Measurements from ENCODE around the gene C4orf54.

The C4orf54 gene

DNA sequence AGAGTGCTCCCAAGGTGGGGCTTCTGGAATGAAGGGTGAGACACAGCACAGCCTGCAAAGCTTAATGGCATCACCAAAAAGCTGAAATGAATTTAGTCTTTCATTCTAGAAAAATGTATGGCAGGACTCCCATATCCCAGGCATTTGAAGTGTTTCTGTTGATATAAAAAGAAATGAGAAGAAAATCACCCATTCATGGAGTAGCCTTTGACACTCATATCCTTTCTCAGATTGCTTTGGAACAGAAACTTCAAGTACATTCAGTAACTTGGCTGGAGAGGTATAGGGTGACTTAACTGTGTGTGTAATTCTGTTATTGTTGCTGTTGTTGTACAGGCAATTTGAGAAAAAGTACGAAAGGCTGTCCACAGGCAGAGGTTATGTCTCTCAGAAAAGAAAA is 35.3 kb downstream of the C4orf54 start:
- in situ Hi-C loops (cut with MboI; ENCODE audit: low sequenced_read_pairs, unreplicated experiment) = no loop called here
- DNase-seq (ENCODE audit: low spot score) = no peak
- TF ChIP-seq, protein P1, sequence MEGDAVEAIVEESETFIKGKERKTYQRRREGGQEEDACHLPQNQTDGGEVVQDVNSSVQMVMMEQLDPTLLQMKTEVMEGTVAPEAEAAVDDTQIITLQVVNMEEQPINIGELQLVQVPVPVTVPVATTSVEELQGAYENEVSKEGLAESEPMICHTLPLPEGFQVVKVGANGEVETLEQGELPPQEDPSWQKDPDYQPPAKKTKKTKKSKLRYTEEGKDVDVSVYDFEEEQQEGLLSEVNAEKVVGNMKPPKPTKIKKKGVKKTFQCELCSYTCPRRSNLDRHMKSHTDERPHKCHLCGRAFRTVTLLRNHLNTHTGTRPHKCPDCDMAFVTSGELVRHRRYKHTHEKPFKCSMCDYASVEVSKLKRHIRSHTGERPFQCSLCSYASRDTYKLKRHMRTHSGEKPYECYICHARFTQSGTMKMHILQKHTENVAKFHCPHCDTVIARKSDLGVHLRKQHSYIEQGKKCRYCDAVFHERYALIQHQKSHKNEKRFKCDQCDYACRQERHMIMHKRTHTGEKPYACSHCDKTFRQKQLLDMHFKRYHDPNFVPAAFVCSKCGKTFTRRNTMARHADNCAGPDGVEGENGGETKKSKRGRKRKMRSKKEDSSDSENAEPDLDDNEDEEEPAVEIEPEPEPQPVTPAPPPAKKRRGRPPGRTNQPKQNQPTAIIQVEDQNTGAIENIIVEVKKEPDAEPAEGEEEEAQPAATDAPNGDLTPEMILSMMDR (IDR thresholded peaks at IDR 0.05; ENCODE audit: borderline replicate concordance, control extremely low read depth, extremely low read depth, insufficient read depth, missing control alignments) = no peak

DNA sequence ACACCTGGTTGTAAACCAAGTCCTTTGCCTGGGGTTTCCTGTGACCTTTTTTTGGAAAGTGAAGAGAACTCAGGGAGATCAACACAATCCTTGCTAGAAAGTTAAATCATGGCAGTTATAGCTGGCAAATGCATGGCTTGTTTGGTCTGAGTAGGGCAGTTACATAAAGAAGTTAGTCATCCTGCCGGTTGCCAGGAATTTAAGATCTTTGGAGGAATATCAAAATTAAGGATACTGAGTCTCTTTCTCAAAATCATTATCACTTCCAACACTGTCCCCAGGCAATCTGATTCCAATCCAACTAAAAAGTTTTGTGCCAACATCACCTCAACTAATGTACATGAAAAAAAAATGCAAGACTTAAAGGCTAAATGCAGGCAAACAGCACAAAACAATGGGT is 40.3 kb downstream of the C4orf54 start:
- in situ Hi-C loops (cut with MboI; ENCODE audit: low sequenced_read_pairs, unreplicated experiment) = no loop called here
- no peak for DNase-seq (ENCODE audit: low spot score)

DNA sequence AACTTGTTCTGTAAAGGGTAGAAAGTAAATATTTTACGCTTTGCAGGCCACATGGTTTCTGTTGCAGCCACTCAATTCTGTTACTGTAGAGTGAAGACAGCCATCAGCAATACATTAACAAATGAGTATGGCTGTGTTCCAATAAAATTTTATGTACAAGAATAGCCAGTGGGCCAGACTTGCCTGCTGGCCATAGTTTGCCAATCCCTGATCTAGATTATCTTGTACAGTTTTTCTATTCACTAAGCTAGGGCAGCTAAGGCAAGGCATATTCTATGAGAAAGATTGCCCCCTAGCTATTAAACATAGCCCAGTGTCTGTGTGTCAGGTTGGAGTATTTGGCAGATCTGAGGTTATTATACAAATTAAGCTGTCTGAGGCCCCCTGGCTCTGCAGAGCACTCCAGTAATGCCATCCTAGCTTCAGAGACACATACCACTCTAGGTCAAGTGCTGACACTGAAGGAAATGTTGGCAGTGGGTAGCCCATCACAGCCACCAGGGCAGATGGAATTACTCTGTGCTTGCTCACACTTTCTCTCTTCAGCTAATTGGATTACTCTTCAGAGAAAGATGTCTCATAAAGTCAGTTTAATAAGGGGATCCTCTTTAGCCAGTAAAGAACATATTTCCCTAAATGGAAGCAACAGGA is 42.3 kb downstream of the C4orf54 start:
- TF ChIP-seq, protein P1 (IDR thresholded peaks at IDR 0.05; ENCODE audit: borderline replicate concordance, control extremely low read depth, extremely low read depth, insufficient read depth, missing control alignments) = peak; percentile 5
- in situ Hi-C loops (cut with MboI; ENCODE audit: low sequenced_read_pairs, unreplicated experiment) = no loop called here
- DNase-seq (ENCODE audit: low spot score) = no peak

More for the DNA sequence above, 40.3 kb downstream of the C4orf54 start:
- TF ChIP-seq, protein P1 (IDR thresholded peaks at IDR 0.05; ENCODE audit: borderline replicate concordance, control extremely low read depth, extremely low read depth, insufficient read depth, missing control alignments) = no peak

DNA sequence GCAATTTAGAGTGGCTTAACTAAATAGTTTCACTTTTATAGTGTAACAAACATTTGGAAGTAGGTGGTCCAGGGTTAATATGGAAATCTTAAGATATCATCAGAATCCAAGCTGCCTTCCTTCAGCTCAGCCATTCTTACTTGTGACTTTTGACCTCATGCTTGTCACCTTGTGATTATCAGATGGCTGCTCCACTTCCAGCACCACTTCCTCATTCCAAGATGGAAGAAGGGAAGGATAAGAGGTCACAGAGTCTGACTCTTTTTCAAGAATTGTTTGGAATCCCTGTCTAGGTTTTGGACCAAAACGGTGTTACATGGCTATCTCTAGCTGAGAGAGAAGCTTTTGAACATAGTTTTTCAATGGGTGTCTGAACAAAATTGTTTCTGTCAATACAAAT is 43.1 kb downstream of the C4orf54 start:
- in situ Hi-C loops (cut with MboI; ENCODE audit: low sequenced_read_pairs, unreplicated experiment) = no loop called here
- TF ChIP-seq, protein P1 (IDR thresholded peaks at IDR 0.05; ENCODE audit: borderline replicate concordance, control extremely low read depth, extremely low read depth, insufficient read depth, missing control alignments) = no peak
- DNase-seq (ENCODE audit: low spot score) = no peak

DNA sequence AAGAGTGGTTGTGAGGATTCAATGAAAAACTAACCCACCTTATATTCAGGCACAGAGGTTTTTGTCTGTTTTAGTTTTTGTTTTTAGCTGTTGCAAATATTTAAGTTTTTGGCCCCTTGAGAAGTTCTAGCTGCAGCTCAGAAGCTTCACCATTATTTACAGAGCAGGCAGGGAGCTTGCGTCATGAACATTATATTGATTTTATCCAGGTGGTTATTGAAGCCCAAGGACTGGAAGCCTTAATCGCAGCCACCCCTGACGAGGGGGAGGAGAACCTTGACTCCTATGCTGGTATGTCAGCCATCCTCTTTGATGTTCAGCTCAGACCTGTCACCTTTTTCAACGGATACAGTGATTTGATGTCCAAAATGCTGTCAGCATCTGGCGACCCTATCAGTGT is 44.9 kb downstream of the C4orf54 start:
- in situ Hi-C loops (cut with MboI; ENCODE audit: low sequenced_read_pairs, unreplicated experiment) = no loop called here
- TF ChIP-seq, protein P1 (IDR thresholded peaks at IDR 0.05; ENCODE audit: borderline replicate concordance, control extremely low read depth, extremely low read depth, insufficient read depth, missing control alignments) = no peak
- no peak for DNase-seq (ENCODE audit: low spot score)

DNA sequence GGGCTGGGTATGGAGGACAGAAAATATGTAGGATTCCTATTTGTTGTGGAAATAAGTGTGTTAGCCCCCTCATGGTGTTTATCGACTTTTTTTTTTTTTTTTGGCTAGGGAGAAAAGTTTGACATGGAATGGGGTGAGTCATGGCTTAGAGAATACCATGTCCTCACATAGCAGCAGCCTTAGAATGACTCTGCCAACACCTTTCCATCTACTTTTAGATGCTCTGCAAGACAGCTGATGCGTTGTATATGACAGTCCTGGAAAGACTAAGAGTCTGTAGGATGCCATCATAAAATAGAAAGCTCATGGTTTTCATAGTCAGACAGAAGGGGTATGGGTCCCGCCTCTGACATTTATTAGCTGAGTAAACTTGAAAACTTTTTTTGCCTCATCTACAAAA is 45.3 kb downstream of the C4orf54 start:
- no peak for DNase-seq (ENCODE audit: low spot score)
- TF ChIP-seq, protein P1 (IDR thresholded peaks at IDR 0.05; ENCODE audit: borderline replicate concordance, control extremely low read depth, extremely low read depth, insufficient read depth, missing control alignments) = no peak
- in situ Hi-C loops (cut with MboI; ENCODE audit: low sequenced_read_pairs, unreplicated experiment) = no loop called here

Data from GM13976 (cell line).